HG02884 (cell line): ENCODE results near the gene ITGAL.
"Not testable (repeated sequence)": the region's sequence is repeated elsewhere in the genome, so short reads cannot be mapped to it uniquely, and the experiment has no call there.

Experiments
- ATAC-seq: cut with Tn5 transposase; IDR thresholded peaks from one replicate; pipeline ENCODE4 v1.9.1; 2021; ENCODE audit warnings: mild to moderate bottlenecking, moderate library complexity; ENCODE audit not compliant: unreplicated experiment

Gene ITGAL

DNA sequence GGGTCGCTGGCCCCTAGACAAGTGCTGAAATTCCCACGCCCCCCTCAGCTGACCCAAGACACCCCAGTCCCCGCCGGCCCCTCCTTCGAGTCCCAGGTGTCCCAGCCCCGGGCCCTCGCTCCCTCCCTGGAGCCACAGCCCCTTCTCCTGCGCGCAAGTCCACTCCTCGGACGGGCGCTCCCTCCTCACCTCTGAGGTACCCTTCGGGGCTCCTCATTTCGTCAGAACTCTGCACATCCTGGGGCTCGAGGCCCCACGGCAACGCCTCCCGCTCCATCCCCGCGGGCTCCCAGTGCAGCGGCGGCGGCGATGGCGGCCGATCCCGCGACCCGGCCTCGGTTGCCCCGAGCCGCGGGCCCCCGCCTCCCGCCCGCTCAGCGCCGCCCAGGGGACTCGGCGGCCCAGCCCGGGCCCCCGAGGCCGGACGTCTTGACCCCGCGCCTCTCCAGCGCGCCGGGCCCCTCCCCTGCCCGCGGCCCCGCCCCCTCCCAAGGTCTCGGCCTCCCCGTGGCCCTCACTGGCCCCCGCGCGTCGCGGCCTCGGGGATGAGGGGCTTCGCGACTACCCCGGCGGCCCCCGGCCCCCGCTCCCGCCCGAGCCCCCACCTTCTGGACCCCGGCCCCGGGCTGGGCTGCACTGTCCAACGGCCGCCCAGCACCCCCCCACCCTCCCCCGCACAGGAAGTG is 53.7 kb downstream of the ITGAL start, which contains the start of gene ZNF768:
TSS of gene ZNF768 (minus strand) at position 430 of the 686 bp plus-strand sequence. CDS start at position 277, 153 bp downstream.
- ATAC-seq = no peak

DNA sequence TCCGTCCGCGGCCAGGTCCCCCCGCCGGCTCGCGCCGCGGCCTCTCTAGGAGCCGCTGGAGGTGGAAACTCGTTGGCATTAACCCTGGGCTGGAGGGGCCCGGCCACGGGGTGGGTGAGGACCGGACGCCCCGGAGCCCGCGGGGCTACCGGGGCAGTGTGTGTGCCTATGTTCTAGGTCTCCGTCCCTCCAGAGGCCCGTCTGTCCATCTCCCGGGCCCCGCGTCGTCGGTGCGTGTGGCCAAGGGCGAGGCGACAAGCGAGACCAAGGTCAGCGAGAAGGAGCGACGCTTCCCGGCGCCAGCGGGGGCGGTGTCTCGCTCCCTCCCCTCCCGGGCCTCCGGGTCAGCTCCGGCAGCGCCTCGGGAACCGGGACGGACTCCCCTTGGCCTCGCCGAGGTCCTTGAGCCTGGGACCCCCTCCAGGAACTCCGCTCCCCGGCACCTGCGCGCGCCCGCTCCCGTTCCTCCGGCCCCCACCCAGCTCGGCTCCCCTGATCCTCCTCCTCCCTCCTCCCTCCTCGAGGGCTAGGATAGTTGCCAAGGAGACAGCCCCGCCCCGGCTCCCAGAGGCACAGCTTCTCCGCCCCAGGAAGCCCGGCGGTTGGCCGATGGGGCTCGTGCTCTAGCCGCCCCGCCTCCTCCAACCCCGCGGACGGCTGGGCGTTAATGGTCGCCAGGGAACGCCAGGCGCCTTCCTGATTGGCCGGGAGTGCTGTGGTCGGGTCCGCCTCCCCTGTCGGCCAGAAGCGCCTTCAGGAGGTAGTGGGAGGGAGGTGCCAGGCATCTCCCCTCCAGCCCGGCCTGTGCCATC is 54.5 kb downstream of the ITGAL start:
- peak; percentile 74 for ATAC-seq

DNA sequence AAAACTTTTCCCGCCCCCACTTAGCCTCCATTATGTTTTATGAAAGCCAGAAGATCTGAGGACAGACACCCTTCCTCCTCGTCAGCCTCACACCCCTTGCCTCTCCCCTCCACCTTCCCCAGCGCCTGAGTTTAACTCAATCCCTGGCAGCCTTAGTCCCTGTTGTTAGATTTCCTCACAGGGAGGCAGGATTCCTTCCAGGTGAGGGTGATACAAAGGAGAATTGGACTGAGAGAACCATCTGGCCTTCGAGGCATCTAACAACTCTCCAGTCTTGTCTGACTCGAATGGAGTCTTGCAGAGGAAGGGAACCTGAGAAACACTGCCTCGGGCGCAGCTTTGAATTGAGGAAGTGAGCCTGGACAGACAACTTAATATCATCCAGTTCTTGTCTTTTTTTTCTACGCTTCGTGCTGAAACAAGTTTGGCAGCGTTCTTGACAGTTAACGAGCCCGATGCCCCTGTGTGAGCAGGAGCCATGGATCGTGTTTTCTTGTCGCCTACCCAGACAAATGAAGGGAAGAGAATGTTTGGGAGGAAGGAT is 55.2 kb downstream of the ITGAL start:
- peak; percentile 20 for ATAC-seq

DNA sequence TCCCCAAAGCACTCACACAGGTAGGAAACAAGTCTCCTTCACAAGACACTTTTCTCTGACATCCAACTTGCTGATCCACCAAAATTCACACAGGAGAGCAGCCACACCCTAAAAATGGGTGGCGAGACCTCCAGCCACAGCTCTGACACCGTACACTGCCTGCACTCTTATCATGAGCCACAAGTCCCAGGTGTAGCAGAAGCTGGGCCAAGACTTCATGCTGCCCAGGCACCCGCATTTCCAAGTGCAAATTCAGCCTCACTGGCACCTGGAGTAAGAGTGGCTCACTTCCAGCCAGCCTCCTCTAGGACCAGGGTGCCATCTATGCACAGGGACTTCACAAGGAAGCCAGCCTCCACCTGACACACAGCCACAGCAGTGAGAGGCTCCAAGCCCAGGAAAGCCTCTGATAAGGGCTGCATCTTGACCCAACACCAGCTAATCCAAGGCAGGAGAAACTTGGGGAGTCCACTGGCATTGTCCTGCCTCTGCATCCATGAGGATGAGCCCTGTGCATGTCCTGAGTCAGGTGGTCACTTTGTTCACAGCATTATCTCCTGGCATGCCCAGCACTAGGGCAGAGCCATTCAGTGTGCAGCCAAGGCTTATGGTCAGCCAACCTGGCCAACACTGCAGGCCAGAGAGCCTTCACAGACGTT is 56.4 kb downstream of the ITGAL start:
- ATAC-seq = no peak

DNA sequence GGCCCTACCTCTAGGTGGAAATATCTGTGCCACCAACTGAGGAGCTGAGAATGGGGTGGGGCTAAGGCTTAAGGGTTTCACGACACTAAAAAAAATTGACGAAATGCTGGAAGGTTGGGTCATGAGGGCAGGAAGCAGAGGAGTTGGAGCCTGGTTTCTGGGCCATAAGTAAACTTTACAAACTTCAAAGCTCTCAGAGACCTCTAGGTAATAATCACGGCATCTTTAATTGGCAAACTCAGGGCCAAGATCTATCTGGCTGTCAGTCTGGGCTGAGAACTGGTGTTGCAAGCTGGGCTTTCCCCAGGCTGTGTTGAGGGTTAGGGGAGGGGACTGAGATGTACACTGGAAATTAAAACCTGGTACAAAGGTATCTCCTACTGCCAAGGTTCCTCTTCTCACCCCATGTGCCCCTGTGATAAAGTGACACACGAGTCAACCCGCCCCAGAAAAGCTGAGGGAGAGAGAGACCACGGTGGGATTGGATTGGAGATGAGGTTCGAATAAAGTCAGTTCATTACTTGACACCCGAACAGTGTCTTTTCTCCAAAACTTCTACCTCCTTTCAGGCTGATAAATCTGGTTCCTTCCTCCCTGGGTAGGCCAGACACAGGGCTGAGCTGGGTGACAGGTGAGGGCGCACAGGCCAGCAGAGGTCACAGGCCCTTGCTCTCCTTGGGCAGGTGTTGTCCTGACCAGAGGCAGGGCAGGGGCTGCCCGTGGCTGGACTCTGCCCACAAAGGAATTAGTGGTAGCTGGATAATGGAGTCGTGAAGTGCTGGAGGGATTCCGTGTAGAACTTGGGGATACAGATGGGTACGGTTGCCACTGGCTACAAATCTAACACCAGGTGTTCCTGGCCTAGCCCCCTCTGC is 57.9 kb downstream of the ITGAL start:
- ATAC-seq = no peak

DNA sequence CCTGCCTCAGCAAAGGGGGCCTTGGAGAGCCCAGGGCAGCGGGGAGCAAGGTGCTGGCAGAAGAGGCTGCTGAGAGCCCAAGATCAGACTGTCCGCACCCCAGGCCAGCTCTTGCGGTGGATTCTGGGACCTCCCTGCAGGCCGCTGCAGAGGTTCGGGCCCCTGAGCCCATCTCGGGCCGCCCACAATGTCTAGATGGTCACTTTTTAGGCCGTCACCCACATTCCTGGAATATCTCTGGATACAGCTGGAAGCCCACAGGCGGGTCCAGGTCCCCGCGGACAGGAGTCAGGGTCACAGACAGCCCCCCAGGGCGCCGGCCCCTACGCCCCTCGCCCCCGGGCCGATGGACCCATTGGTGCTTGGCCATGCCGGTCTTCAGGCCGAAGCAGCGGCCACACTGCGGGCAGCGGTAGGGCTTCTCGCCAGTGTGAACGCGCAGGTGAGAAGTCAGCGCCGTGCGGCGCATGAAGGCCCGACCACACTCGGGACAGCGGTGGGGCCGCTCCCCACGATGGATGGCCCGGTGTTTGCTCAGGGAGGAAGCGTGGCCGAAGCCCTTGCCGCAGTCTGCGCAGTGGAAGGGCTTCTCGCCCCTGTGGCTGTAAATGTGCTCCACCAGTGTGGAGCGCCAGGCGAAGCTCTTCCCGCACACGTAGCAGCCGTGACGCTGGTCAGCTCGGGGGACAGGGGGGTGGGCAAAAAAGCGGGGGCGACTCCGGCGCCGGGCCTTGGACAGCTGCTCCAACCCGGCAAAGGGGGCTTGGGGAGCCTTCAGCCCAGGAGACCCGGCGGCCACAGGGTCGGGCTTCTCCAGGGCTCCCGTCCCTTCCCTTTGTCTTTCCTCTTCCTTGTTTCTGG is 60.0 kb downstream of the ITGAL start:
- no peak for ATAC-seq

DNA sequence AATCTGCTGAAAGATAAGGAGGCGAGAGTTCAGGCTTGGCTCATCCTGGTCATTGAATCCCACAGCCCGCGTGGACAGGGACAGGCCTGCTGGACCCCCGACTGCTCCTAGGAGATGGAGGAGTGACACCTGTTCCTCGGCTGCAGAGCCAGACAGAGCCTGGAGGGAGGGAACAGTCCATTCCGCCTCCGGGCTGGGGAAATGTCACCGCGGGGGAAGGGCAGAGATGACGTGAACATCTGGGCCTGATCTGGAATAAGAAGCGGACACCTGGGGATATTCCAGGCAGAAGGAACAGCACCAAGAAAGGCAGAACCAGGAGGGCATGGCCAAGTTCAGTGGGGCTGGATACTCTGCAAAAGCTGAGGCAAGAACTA is 60.6 kb downstream of the ITGAL start:
- ATAC-seq = no peak

DNA sequence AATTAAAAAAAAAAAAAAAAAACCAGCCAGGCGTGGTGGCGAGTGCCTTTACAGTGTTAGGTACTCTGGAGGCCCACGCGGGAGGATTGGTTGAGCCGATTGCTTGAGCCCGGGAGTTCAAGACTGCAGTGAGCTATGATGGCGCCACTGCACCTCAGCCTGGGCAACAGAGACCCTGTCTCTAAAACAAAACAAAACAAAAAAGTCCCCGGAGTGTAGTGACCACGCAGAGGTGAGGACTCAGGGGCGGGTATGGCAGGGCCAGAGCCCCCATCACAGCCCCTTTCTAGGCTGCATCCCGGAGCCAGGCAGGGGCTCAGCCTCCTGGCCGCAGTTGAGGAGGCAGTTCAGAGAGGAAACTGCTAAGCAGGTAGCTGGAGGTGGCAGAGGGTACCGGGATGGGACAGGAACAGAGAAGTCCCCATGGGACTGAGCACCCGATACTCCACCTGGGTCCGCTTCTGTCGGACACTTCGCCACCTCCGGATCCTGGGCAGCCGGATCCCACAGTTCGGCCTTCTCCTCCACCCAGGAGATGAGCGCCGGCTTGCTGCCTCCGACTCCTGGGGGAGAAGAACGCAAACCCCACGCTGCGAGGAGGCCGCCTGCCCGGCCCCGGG is 61.3 kb downstream of the ITGAL start:
- ATAC-seq = peak; percentile 12

DNA sequence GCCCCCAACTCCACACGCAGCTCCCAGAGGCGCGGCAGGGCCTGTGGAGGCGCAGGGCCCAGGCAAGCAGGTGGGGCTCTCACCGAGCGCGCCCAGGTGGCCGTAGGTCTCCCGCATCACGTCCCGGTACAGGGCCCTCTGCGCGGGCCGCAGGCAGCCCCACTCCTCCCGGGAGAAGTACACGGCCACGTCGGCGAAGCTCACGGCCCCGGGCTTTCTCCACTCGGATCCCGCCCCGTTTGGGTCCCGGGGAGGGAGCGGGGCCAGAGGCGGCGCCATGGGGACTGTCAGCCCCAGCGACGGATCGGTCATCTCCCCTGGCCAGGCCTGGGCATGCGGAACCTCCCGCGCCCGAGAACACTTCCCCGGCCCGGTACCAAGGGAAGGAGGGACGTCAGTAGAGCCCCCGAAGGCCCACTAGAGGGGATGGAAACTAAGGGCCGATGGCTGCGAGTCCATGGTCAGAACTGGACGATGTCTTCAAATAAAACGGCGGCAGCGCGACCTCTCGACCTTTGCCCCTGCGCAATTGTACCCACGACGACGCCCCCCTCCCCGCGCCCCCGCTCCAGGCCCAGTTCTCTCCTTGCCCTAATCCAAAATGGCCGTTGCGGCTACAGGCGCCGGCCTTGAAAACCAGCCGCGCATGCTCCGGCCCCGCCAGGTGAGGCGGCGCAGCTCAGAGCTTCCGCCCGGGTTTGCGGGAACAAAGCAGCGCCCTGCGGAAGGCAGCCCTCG is 62.0 kb downstream of the ITGAL start, which contains the start of gene ZNF747:
TSS of gene ZNF747 (minus strand) at position 491 of the 738 bp plus-strand sequence. CDS start at position 312, 179 bp downstream.
- ATAC-seq = peak; percentile 49

DNA sequence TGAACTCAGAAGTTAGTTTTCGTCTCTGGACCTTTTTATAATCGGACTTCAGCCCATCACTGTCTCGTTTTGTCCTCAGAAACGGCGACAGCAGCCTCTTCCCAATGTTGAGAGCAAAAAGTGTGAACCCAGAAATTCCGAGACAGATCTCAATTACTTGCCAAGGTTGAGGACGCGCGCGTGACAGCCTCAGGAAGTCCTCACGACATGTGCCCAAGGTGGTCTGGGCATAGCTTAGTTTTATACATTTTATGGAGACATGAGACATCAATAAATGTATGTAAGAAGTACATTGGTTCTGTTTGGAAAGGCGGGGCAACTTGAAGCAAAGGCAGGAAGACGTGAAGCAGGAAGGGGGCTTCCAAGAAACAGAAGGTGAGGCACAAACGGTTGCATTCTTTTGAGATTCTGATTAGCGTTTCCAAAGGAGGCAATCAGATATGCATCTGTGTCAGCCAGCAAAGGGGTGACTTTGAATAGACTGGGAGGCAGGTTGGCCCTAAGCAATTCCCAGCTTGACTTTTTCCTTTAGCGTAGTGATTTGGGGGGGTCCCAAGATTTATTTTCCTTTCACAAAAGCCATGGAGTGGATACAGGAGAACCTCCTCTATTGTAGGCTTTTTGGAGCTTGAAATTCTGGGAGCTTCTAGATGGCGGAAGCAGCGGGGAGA is 62.7 kb downstream of the ITGAL start:
- no peak for ATAC-seq

DNA sequence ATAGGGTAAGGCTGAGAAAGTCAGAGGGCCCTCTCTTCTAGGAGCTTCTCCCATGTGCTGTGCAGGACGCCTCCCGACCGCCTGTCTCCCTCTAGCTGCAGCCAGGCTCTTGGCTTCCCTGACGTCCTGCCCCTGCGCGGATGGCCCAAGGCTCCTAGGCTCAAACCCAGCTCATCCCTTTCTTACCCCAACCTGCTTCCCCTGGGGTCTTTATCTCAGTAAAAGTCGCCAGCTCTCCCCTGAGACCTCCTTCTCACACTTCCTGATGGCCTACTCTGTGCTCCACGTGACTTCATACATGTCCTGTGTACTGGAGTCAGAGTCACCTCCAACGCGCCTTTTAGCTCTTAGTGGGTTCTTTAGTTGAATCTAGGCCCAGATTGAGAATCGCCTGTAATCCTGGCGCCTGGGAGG is 63.2 kb downstream of the ITGAL start:
- no peak for ATAC-seq

DNA sequence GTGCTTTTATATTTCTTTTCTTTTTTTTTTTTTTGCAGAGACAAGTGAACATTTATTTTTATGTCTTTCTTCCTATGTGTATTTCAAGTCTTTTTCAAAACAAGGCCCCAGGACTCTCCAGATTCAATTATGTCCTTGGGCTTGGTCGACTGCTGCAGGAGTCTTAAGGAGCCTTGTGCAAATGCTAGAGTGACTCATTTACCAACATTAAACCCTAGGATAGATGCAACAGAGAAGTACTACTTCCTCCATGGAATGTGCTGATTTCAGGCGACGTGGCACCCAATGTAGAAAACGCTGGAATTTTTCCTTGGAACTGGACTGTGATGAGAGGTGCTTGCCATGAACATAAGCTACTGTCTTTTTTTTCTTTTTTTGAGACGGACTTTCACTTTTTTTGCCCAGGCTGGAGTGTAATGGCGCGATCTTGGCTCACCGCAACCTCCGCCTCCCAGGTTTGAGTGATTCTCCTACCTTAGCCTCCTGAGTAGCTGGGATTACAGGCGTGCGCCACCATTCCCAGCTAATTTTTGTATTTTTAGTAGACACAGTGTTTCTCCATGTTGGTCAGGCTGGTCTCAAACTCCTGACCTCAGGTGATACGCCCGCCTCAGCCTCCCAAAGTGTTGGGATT is 64.0 kb downstream of the ITGAL start:
- not testable (repeated sequence) for ATAC-seq

DNA sequence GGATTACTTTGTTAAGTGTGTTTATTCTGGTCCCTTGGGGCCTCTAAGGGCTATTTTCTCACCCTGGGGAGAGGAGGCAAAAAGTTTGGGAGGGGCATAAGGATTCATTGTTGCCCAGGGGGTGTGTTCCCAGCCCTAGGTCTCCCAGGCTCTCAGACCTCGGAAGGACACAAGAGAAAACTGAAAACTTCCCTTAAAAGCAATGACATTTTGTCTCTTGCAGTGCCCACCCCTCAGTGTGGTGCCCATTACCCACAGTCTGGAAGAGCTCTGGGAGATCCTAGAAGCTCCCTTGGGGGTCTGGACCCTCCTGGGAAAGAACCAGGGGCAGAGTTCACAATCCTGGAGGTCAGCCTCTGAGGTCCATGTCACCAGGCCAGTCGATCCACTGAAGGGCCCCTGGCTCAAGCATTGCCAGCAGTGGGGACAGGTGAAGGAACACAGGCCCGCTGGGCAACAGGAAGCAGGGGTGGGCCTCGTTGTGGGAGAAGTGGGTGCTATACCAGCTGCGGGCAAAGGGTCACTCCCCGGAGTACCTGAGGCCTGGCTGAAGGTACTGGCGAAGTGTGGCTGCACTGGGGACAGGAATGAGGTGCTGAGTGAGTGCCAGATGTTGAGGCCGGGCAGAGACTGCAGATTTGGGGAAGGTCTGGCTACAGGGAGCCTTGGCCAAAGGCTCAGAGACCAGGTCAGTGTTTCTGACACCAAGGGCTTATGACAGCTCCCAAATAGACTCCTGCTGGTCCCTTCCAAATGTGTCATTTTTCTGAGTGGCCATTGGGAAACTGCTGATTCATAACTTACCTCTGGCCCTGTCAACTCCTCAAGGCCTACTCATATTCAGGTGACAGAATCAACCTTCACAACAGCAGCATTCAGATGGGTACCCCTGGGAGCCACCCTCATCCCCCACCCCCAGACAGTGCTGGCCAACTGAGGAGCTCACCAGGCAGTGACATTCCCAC is 66.7 kb downstream of the ITGAL start:
- ATAC-seq = no peak

DNA sequence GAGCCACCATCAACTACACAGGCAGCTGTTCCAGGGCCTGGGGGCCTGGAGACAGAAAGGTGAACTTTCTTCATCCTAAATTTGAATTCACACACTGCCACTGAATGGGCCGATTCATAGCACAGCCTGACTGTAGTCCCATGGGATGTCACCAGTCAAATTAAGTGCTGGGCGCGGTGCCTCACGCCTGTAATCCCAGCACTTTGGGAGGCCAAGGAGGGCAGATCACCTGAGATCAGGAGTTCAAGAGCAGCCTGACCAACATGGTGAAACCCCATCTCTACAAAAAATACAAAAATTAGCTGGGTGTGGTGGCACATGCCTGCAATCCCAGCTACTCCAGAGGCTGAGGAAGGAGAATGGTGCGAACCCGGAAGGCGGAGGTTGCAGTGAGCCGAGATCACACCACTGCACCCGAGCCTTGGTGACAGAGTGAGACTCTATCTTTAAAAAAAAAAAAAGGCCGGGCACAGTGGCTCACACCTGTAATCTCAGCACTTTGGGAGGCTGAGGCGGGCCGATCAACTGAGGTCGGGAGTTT is 67.5 kb downstream of the ITGAL start:
- not testable (repeated sequence) for ATAC-seq

DNA sequence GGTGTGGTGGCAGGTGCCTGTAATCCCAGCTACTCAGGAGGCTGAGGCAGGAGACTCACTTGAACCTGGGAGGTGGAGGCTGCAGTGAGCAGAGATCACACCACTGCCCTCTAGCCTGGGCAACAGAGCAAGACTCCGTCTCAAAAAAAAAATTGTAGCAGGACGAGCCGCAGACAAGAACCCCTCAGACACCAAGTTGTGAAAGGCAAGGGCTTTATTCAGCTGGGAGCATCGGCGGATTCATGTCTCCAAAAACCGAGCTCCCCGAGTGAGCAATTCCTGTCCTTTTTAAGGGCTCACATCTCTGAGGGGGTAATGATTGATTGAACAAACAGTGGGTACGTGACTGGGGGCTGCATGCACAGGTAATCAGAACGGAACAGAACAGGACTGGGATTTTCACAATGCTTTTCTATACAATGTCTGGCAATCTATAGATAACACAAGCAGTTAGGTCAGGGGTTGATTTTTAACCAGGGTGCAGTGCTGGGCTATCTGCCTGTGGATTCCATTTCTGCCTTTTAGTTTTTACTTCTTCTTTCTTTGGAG is 68.4 kb downstream of the ITGAL start:
- ATAC-seq = not testable (repeated sequence)
